GM12878 (cell line): ENCODE results near the gene XPO5. TPM values are rescaled to one million over a fixed set of nuclear protein-coding genes. Genes with fewer than 3 reads are reported as not detected.

Experiments used
- ATAC-seq: fragments of 200-7000 bp; cut with Tn5 transposase; 3 replicates; pipeline ENCODE4 v1.9.1; 2020; ENCODE audit warnings: mild to moderate bottlenecking, moderate library complexity
- BruUV-seq: library from RNA; stranded (reverse); fragments of 400-500 nt; replicated peaks from 2 replicates; lab custom pipeline; 2021; lab: Mats Ljungman, UMichigan
- CTCF ChIA-PET: fragments of 300-600 bp; sonication (Branson Sonifier 250); formaldehyde crosslinking; extraction: SDS; loops from one replicate; lab custom pipeline; 2021; ENCODE audit warnings: inconsistent platforms; lab: Yijun Ruan, JAX
- POLR2A ChIA-PET: fragments of 350-600 bp; formaldehyde crosslinking; extraction: SDS; loops from one replicate; lab custom pipeline; 2021; ENCODE audit warnings: inconsistent platforms; lab: Charles Lee
- RAD21 ChIA-PET: fragments of 300-600 bp; sonication (Branson Sonifier 250); formaldehyde crosslinking; loops from one replicate; lab custom pipeline; 2023; ENCODE audit warnings: antibody characterized with exemption; ENCODE audit not compliant: unreplicated experiment; lab: Charles Lee
- SMC1A ChIA-PET: fragments of 300-600 bp; sonication (Branson Sonifier 250); formaldehyde crosslinking; loops from one replicate; lab custom pipeline; 2023; ENCODE audit not compliant: unreplicated experiment, uncharacterized antibody; lab: Charles Lee
- DNase-seq: peaks from one replicate; pipeline ENCODE4 v3.0.0-alpha.2; 2011; ENCODE audit warnings: low read depth, low spot score
- FAIRE-seq: peaks from 3 replicates; lab custom pipeline; 2011; peaks lifted over from hg19 to GRCh38; lab: Jason Lieb, UNC
- H2AFZ ChIP-seq: 2 replicates; pipeline ENCODE4 v1.6.0; 2011; ENCODE audit warnings: low read depth, low read length, control low read depth; ENCODE audit not compliant: control insufficient read depth
- H3K27ac ChIP-seq: 2 replicates; pipeline ENCODE4 v1.5.1; 2011; ENCODE audit warnings: control low read depth; ENCODE audit not compliant: control insufficient read depth, insufficient read depth
- H3K27me3 ChIP-seq, 2 experiments: replicated peaks in 1 of 2; 2 replicates each; pipeline versions ENCODE4 v1.6.0 to v1.6.1; 2011; ENCODE audit warnings: low read length in 1 of 2; ENCODE audit not compliant: control insufficient read depth in 2 of 2, insufficient read depth in 2 of 2
- H3K36me3 ChIP-seq, 2 experiments: 2 replicates each; pipeline ENCODE4 v1.5.1; 2011; ENCODE audit warnings: low read length in 1 of 2; ENCODE audit not compliant: control insufficient read depth in 2 of 2, insufficient read depth in 2 of 2
- H3K4me1 ChIP-seq: 2 replicates; pipeline ENCODE4 v1.6.1; 2011; ENCODE audit warnings: mild to moderate bottlenecking, low read length, moderate library complexity, mixed read lengths; ENCODE audit not compliant: control insufficient read depth, insufficient read depth
- H3K4me2 ChIP-seq: 2 replicates; pipeline ENCODE4 v1.6.0; 2011; ENCODE audit warnings: control low read depth; ENCODE audit not compliant: control insufficient read depth, insufficient read depth
- H3K4me3 ChIP-seq: fragments of 200-600 bp; sonication (generic); 2 replicates; pipeline ENCODE4 v1.5.1; 2016
- H3K79me2 ChIP-seq: 2 replicates; pipeline ENCODE4 v1.6.0; 2011; ENCODE audit warnings: low read length; ENCODE audit not compliant: control insufficient read depth, insufficient read depth
- H3K9ac ChIP-seq: 2 replicates; pipeline ENCODE4 v1.8.0; 2011; ENCODE audit warnings: low read length, control low read depth, mixed read lengths; ENCODE audit not compliant: control insufficient read depth, insufficient read depth
- H3K9me3 ChIP-seq: replicated peaks from 3 replicates; pipeline ENCODE4 v1.5.1; 2011; ENCODE audit warnings: mild to moderate bottlenecking, low read length; ENCODE audit not compliant: control insufficient read depth, insufficient read depth
- H4K20me1 ChIP-seq: 2 replicates; pipeline ENCODE4 v1.6.0; 2011; ENCODE audit not compliant: control insufficient read depth, insufficient read depth
- ATF7 ChIP-seq: fragments of 450-650 bp; IDR thresholded peaks from 2 replicates; pipeline ENCODE4 v1.6.1; 2016; ENCODE audit warnings: low read depth, mild to moderate bottlenecking
- BRCA1 ChIP-seq: IDR thresholded peaks from 2 replicates; pipeline ENCODE4 v1.6.1; 2011; ENCODE audit warnings: low read depth, low read length, improper control_type of control experiment
- CBFB ChIP-seq: IDR thresholded peaks from 2 replicates; pipeline ENCODE4 v1.6.1; 2016; ENCODE audit warnings: antibody characterized with exemption, low read depth
- CREM ChIP-seq: IDR thresholded peaks from 2 replicates; pipeline ENCODE4 v1.6.1; 2014; ENCODE audit warnings: antibody characterized with exemption, low read depth
- EZH2 ChIP-seq: IDR thresholded peaks from 2 replicates; pipeline ENCODE4 v1.6.1; 2012; ENCODE audit warnings: low read depth, mild to moderate bottlenecking, control low read depth, inconsistent platforms, low read length, borderline replicate concordance; ENCODE audit not compliant: control insufficient read depth
- FOS ChIP-seq: IDR thresholded peaks from 3 replicates; pipeline ENCODE4 v1.6.1; 2011; ENCODE audit warnings: borderline replicate concordance; ENCODE audit not compliant: insufficient read length; ENCODE audit errors: extremely low read depth
- FOXM1 ChIP-seq: IDR thresholded peaks from 2 replicates; pipeline ENCODE4 v1.6.1; 2012; ENCODE audit warnings: low read depth, mild to moderate bottlenecking, inconsistent platforms, low read length, moderate library complexity
- GATAD2B ChIP-seq: fragments of 450-650 bp; conservative IDR thresholded peaks from 2 replicates; pipeline ENCODE4 v1.6.1; 2017; ENCODE audit warnings: low read depth, mild to moderate bottlenecking, moderate library complexity
- KAT2A ChIP-seq: conservative IDR thresholded peaks from 2 replicates; pipeline ENCODE4 v1.6.1; 2011; ENCODE audit warnings: low read depth, low read length; ENCODE audit not compliant: control insufficient read depth
- MYC ChIP-seq: IDR thresholded peaks from 2 replicates; pipeline ENCODE4 v1.6.1; 2011; ENCODE audit warnings: mild to moderate bottlenecking, low read length, moderate library complexity, inconsistent platforms; ENCODE audit not compliant: insufficient read depth, insufficient replicate concordance, insufficient read length, severe bottlenecking
- POLR2A ChIP-seq: IDR thresholded peaks from 2 replicates; pipeline ENCODE4 v1.6.1; 2011; ENCODE audit warnings: low read depth, mild to moderate bottlenecking, low read length
- PRDM15 ChIP-seq: fragments of 450-650 bp; formaldehyde crosslinking; IDR thresholded peaks from 2 replicates; pipeline ENCODE4 v1.4.0; 2020; ENCODE audit warnings: mild to moderate bottlenecking, moderate library complexity
- RAD51 ChIP-seq: fragments of 450-650 bp; IDR thresholded peaks from 2 replicates; pipeline ENCODE4 v1.6.1; 2016; ENCODE audit warnings: moderate library complexity, mild to moderate bottlenecking, inconsistent platforms
- RFX5 ChIP-seq: IDR thresholded peaks from 2 replicates; pipeline ENCODE4 v1.6.1; 2011; ENCODE audit warnings: low read depth, low read length, improper control_type of control experiment
- RUNX3 ChIP-seq: IDR thresholded peaks from 2 replicates; pipeline ENCODE4 v1.6.1; 2012; ENCODE audit warnings: low read length, inconsistent platforms
- YY1 ChIP-seq: IDR thresholded peaks from 2 replicates; pipeline ENCODE4 v1.6.1; 2011; ENCODE audit warnings: low read depth, mild to moderate bottlenecking, low read length
- WGBS: methylation state at CpG from one replicate; pipeline ENCODE4 v1.1.6; 2016; ENCODE audit warnings: low lambda C conversion rate; ENCODE audit not compliant: insufficient replicate concordance, insufficient coverage; ENCODE audit errors: missing lambda C conversion rate; 5-methylcytosine and 5-hydroxymethylcytosine counted together
- in situ Hi-C: fragments of 300-500 bp; cut with MboI; formaldehyde crosslinking; loops from 9 replicates; pipeline ENCODE4 v1.14.3; 2018; ENCODE audit warnings: mixed read lengths
- intact Hi-C: fragments of 100-400 bp; cut with micrococcal nuclease; formaldehyde crosslinking; loops from one replicate; pipeline ENCODE4 v1.14.2; 2022; ENCODE audit not compliant: unreplicated experiment
- polyA plus RNA-seq, 11 experiments: library from polyadenylated mRNA; depleted of rRNA in 4 of 11; unstranded in 6 of 11; stranded (reverse) in 5 of 11; fragments of >200 nt; fragmentation: Nextera tagmentation in 4 of 11; fragmentation: Illumina TruSeq in 1 of 11; extraction: Ambion mirVana in 4 of 11; extraction: Trizol in 1 of 11; gene quantifications; 1 replicate in 1 of 11; 2 replicates in 10 of 11; pipeline versions ENCODE4 v1.2.1 to v1.2.3, GENCODE V29; 2011 to 2016; ENCODE audit warnings: inconsistent platforms in 2 of 11, missing spikeins in 2 of 11, low read depth in 1 of 11
- total RNA-seq, 4 experiments: library from RNA; depleted of rRNA in 3 of 4; stranded (reverse); fragments of >200 nt in 3 of 4; fragmentation: Illumina TruSeq in 1 of 4; extraction: Trizol in 1 of 4; gene quantifications; 2 replicates each; pipeline versions ENCODE4 v1.2.1 to v1.2.3, GENCODE V29; 2013 to 2021
- TF ChIP-seq, protein P1 (sequence below): fragments of 450-650 bp; formaldehyde crosslinking; IDR thresholded peaks from 2 replicates; pipeline ENCODE4 v1.5.0; 2022; ENCODE audit warnings: mild to moderate bottlenecking, missing genetic modification characterization

The XPO5 gene
- total and polyA plus RNA-seq, 10 of the 15 experiments (the other 5 are each of a cell fraction or from before 2014, with no cell fraction given) = 11.3 to 76.0 (median 41.6) TPM

DNA sequence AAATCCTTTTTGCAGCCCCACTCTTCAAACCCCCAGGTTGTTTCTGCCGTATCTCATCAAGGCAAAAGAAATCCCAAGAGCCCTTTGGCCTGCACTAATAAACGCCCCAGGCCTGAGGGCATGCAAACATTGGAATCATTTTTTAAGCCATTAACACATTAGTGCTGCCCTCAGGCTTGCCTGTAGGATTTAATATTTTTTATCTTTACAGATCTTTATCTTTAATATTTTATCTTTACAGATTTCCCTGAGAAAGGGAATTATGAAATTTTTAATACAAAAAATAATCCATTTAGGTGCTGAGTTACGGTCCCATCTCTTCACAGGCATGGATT is 38.5 kb upstream of the XPO5 start (continued):
- no peak for TF ChIP-seq FOXM1
- TF ChIP-seq RUNX3 = no peak
- no peak for TF ChIP-seq YY1
- no peak for TF ChIP-seq EZH2
- no peak for TF ChIP-seq KAT2A
- TF ChIP-seq RFX5 = no peak
- TF ChIP-seq POLR2A = no peak

DNA sequence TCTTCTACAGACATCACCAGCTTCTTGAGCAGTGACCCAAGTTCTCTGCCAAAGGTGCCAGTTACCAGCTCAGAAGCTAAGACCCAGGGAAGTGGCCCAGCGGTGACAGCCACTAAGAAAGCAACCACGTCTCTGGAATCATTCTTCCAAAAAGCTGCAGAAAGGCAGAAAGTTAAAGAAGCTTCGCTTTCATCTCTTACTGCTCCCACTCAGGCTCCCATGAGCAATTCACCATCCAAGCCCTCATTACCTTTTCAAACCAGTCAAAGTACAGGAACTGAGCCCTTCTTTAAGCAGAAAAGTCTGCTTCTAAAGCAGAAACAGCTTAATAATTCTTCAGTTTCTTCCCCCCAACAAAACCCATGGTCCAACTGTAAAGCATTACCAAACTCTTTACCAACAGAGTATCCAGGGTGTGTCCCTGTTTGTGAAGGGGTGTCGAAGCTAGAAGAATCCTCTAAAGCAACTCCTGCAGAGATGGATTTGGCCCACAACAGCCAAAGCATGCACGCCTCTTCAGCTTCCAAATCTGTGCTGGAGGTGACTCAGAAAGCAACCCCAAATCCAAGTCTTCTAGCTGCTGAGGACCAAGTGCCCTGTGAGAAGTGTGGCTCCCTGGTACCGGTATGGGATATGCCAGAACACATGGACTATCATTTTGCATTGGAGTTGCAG is 38.0 kb upstream of the XPO5 start:
- no peak overlapping the region for H2AFZ ChIP-seq
- no peak for TF ChIP-seq BRCA1
- no peak for TF ChIP-seq RAD51
- TF ChIP-seq FOS = no peak
- TF ChIP-seq ATF7 = no peak
- TF ChIP-seq GATAD2B = no peak
- no peak for TF ChIP-seq CBFB
- TF ChIP-seq PRDM15 (CRISPR knock-in tag) = no peak
- TF ChIP-seq, protein P1, sequence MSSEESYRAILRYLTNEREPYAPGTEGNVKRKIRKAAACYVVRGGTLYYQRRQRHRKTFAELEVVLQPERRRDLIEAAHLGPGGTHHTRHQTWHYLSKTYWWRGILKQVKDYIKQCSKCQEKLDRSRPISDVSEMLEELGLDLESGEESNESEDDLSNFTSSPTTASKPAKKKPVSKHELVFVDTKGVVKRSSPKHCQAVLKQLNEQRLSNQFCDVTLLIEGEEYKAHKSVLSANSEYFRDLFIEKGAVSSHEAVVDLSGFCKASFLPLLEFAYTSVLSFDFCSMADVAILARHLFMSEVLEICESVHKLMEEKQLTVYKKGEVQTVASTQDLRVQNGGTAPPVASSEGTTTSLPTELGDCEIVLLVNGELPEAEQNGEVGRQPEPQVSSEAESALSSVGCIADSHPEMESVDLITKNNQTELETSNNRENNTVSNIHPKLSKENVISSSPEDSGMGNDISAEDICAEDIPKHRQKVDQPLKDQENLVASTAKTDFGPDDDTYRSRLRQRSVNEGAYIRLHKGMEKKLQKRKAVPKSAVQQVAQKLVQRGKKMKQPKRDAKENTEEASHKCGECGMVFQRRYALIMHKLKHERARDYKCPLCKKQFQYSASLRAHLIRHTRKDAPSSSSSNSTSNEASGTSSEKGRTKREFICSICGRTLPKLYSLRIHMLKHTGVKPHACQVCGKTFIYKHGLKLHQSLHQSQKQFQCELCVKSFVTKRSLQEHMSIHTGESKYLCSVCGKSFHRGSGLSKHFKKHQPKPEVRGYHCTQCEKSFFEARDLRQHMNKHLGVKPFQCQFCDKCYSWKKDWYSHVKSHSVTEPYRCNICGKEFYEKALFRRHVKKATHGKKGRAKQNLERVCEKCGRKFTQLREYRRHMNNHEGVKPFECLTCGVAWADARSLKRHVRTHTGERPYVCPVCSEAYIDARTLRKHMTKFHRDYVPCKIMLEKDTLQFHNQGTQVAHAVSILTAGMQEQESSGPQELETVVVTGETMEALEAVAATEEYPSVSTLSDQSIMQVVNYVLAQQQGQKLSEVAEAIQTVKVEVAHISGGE (CRISPR knock-in tag) = no peak
- TF ChIP-seq CREM = no peak
- no peak for TF ChIP-seq MYC
- TF ChIP-seq, all 136 proteins: peak for 0
- BruUV-seq = TSS peak; percentile 54
- RAD21 ChIA-PET = no interaction called here
- CTCF ChIA-PET = interaction anchor here (1.1 to 1.2 kb wide), 2 partner anchors 11 to 16 kb away, joined by 3 read pairs; no protein-coding TSS in a partner anchor
- Histone ChIP-seq H4K20me1 (no peaks in the 10 kb centered on the region), H3K9me3 (no peaks in the 10 kb centered on the region), H3K4me1 (no peaks in the 10 kb centered on the region), H3K4me2 (no peak overlapping the region), H3K27me3 (no peaks in the 10 kb centered on the region), H3K4me3 (no peak overlapping the region), H3K79me2 (no peaks in the 10 kb centered on the region), H3K9ac (no peak overlapping the region), H3K27ac (no peak overlapping the region), H3K36me3 (peaks cover 13 to 30% of the 10 kb centered on the region in 2 experiments)
- SMC1A ChIA-PET = interaction anchor here (0.9 to 1.3 kb wide), 3 partner anchors 21 to 53 kb away, joined by 3 read pairs; partner anchors contain the start of gene MAD2L1BP
- intact Hi-C loops = no loop called here
- POLR2A ChIA-PET = no interaction called here
- DNase-seq (no peak), FAIRE-seq (no peak), ATAC-seq (no peak)
- in situ Hi-C loops = no loop called here
- 90% methylated on average over 6 of the region's 6 CpGs for WGBS
